ENCODE data around the gene USH2A.

Gene USH2A

GRCh38 chr1:215883004-215883403, 540.2 kb downstream of the USH2A start:
- no peak for DNase-seq (ENCODE audit: low read depth in 2 of 2, low spot score in 1 of 2)

GRCh38 chr1:215878843-215879242, 544.4 kb downstream of the USH2A start:
- DNase-seq (ENCODE audit: low read depth in 2 of 2, low spot score in 1 of 2), result no peak

GRCh38 chr1:215878128-215878527, 545.1 kb downstream of the USH2A start:
- DNase-seq (ENCODE audit: low read depth in 2 of 2, low spot score in 1 of 2), result no peak

DNA sequence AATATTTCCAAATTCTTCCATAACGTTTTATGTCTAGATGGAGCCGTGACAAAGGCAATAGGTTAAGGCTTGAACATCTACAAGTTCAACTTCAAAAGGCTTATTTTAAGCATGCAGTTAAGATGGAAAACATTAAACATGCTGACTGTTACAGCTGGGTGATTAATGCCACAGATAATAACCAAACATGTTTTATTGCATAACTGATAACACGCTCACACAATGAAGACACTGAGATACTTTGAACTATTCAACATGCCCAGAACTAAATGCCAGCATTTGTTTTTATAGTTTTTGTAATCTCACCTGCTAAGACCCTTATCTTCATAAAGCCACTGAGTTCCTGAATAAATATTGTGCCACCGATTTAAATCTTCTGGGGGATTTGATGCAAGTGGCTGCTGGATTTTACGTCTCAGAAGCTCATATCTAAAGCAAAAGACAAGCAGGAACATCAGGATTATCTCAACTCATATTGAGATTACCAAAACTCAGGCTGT, 545.7 kb downstream of the USH2A start:
- DNase-seq (ENCODE audit: low read depth in 2 of 2, low spot score in 1 of 2), result no peak

GRCh38 chr1:215875712-215876111, 547.5 kb downstream of the USH2A start:
- DNase-seq (ENCODE audit: low read depth in 2 of 2, low spot score in 1 of 2), result no peak

DNA sequence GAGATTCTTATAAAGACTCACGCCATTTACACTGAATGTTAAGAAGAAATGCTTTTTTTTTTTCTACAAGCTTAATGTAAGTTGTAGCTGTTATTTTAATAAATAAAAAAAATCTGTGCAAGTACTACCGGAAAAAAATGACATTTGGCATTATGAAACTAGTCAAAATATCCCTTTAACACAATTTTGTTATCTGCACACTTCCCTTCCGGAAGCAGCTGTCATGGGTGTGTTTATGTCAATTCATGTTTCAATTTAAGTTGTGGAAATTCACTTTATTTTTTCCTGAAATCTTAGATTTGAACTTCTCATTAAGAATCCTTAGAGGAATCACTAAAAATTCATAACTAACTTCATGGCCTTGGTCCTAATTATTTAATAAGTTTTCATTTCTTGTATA, 548.0 kb downstream of the USH2A start:
- no peak for DNase-seq (ENCODE audit: low read depth in 2 of 2, low spot score in 1 of 2)

DNA sequence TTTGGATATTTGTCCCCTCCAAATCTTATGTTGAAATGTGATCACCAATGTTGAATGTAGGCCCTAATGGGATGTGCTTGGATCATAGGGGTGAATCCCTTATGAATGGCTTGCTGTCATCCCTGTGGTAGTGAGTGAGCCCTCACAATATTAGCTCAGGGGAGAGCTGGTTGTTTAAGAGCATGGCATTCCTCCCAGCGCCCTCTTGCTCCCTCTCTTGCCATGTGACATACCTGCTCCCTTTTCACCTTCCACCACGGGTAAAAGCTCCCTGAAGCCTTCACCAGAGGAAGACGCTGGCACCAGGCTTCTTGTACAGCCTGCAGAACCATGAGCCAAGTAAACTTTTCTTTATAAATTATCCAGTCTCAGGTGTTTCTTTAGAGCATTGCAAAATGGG, 550.6 kb downstream of the USH2A start:
- DNase-seq (ENCODE audit: low read depth in 2 of 2, low spot score in 1 of 2), result no peak

DNA sequence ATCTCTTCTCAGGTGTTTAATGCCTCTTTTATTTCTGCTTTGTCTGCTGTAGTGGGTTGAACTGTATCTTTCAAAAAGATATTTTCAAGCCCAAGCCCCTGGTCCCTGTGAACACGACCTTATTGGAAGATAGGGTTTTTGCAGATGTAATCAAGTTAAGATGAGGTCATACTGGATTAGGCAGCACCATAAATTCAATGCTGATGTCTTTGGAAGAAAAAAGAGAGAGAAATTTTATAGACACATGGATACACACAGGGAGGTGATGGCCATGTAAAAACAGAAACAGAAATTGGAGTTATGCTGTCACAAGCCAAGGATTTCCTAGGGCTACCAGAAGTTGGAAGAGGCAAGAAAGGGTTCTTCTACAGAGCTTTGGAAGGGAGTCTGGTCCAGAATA, 554.7 kb downstream of the USH2A start:
- DNase-seq (ENCODE audit: low read depth in 2 of 2, low spot score in 1 of 2), result no peak

GRCh38 chr1:215865060-215865459, 558.2 kb downstream of the USH2A start:
- DNase-seq (ENCODE audit: low read depth in 2 of 2, low spot score in 1 of 2), result no peak

DNA sequence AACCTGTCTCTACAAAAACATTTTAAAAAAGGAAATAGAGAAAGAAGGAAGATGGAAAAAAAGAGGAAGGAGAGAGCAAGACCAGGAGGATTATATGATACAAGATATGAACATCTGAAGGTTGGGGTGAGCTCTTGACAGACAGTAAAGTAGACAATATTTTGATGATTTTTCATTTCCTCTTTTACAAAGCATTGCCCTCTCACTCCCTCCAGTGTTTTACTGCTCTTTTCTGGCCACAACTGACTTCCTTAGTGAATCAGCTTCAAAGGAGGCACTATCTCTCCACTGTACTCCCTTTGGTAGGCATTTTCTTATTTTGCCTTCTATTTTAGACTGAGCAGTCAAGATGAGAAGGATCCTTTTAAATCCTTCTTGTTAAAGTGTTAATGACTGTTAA, 559.5 kb downstream of the USH2A start:
- DNase-seq (ENCODE audit: low read depth in 2 of 2, low spot score in 1 of 2), result no peak

- no peak for DNase-seq (ENCODE audit: low read depth in 2 of 2, low spot score in 1 of 2)
Measured at GRCh38 chr1:215860833-215861232, 562.4 kb downstream of the USH2A start.

DNA sequence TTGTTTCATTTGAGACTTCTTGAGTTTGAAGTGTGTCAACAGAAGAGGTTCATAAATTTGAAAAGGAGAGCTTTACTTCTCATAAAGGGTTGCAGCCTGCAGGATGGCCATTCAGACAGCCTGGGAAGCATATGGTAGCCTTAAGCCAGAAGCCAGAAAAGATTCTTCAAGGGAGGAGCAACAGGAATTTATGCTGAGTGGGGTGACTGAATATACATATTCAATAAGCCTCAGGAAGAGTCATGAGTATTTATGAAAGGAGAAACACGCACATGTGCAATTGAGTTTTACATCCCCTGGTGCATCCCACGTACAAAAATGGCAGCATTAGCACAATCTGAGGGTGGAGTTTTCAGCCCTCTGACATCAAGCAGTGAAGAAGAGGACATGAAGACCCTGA, 565.9 kb downstream of the USH2A start:
- DNase-seq (ENCODE audit: low read depth in 2 of 2, low spot score in 1 of 2), result no peak

DNA sequence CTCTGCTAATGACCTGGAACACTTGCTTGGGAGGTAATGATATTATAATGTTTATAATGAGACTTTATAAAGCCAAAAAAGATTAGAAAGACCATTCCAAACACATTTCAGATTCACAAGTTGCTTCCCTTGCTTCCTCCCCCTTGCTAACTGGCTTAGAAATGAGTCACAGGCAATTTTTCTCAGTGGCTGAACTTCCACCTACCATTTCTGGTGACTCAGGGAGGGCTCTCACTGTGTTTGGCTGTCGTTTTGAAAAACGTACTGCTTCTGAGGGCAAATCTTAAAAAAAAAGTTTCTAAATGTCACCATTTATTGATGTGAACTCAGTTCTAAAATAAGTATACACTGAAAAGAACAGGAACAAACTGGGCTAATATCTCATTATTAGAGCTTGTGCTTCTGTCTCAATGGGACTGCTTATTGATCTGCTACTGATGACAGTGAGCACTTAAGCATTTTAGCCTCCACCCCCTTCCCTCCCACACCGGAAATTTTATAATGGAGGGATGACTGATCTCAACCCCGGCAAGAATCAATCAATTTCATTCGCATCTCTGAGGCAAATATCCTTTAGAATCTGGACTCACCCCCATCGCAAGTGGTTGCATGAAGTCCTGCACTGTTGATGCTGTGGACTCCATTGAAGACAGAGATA, 577.9 kb downstream of the USH2A start:
- DNase-seq (ENCODE audit: low read depth in 2 of 2, low spot score in 1 of 2), result no peak

DNA sequence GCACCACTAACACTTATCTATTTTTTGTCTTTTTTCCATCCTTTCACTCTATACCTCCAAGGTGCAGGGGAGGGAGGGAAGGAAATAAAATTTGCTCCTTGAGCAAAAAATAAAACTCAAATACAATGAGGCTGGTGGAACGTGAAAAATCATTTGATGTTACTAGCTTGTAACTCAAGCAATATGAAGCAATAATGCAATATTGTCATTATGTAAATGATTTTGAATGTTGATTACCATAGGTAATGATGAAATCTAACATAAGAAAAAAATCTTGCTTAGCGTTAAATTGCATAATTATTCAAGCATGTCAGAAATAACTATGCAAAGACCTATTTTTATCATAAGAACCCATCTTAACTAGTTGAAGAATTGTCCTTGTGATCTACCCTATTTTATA, 578.5 kb downstream of the USH2A start:
- DNase-seq (ENCODE audit: low read depth in 2 of 2, low spot score in 1 of 2), result no peak

- no peak for DNase-seq (ENCODE audit: low read depth in 2 of 2, low spot score in 1 of 2)
Measured at GRCh38 chr1:215844266-215844665, 579.0 kb downstream of the USH2A start.

DNA sequence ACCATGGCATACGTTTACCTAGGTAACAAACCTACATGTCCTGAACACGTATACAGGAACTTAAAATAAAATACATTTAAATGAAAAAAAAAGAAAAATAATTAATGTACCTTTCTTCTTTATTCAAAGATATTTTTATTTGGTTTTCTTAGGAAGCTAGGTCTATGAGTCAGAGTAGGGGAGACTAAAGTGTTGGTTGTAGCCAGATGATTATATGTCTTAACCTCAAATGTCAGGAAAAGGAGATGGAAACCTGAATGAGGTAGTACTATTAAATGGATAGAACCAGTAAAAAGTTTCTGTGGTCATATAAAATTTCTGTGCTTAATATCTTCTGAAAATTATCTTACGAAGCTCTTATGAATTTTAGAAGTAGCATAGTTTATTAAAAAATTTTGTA, 580.3 kb downstream of the USH2A start:
- no peak for DNase-seq (ENCODE audit: low read depth in 2 of 2, low spot score in 1 of 2)

DNA sequence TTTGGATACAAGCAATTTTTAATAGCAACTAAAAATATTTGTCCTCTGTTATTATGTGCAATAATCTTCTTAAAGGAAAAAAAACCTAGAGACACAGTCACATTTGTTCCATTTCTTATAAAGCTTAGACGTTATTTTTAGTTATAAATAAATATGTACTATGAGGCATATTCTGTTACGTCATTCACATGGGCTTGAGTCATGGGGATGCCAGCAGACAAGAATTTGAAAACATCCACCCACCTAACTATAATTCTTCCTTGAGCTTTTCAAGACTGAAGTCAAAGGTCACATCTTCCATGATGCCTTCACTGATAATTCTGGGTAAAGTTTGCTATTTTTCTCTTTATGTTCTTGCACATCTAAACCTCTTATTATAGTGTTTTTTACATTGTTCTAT, 587.3 kb downstream of the USH2A start:
- no peak for DNase-seq (ENCODE audit: low read depth in 2 of 2, low spot score in 1 of 2)

GRCh38 chr1:215833941-215834729, 589.1 kb downstream of the USH2A start:
- no peak for DNase-seq (ENCODE audit: low read depth in 2 of 2, low spot score in 1 of 2)

GRCh38 chr1:215830226-215830810, 592.9 kb downstream of the USH2A start:
- no peak for DNase-seq (ENCODE audit: low read depth in 2 of 2, low spot score in 1 of 2)

DNA sequence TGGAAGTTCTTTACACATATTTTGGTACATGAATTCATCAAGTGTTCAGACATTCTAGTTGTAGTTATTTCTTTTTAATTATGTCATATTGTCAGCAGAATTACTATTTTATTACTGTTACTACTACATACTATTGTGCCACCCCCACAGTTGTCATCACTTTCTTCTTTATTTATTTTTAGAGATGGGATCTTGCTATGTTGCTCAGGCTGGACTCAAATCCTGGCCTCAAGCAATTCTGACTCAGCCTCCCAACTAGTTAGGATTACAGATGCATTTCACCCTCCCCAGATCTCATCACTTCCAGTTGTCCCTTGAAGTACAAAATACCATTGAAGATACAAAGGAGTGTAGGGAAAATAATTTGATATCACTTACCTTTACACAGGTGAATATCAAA, 598.2 kb downstream of the USH2A start:
- DNase-seq (ENCODE audit: low read depth in 2 of 2, low spot score in 1 of 2), result no peak

DNA sequence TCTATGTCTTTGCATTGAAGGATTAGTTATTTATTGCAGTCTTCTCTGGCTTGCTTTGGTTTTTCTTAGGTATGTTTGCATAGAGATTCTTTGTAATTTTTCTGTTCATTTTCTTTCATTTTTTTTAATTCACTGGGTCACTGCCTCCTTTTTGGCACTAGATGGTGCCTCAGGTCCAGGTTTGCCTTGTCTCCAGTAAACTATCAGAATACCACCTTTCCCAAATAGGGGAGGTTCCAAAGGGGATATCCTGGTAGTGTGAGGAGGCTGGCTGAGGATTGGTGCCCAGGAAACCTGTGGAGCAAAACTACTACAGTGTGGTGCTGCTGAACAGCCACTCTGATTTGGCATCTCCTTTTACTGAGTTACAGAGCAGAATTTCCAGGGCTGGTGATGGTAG, 599.0 kb downstream of the USH2A start:
- DNase-seq (ENCODE audit: low read depth in 2 of 2, low spot score in 1 of 2), result no peak

DNA sequence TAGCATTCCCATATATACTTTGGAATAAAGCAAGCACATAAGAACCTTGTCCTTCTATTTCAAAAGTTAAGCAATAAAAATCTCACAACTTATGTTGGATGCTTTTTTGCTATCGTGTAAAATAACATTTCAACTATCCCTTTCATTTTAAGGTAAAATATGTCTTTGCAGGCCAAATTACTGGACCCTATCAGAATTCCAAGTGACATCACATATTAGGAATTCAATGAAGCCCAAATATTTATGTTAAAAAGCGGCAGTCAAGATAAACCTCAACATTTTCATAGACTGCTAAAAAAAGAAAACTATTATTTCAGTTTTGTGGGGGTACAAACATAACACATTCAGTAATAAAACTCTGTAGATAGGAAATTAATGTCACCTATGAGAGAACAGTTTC, 604.1 kb downstream of the USH2A start:
- DNase-seq (ENCODE audit: low read depth in 2 of 2, low spot score in 1 of 2), result no peak

All from stimulated activated CD8-positive, alpha-beta memory T cell treated with anti-CD3 and anti-CD28 coated beads, Interleukin-4, amount 100 ng/mL, for 1 hour (primary cell).